Measurements from ENCODE around the gene PSMB5.

Gene PSMB5

DNA sequence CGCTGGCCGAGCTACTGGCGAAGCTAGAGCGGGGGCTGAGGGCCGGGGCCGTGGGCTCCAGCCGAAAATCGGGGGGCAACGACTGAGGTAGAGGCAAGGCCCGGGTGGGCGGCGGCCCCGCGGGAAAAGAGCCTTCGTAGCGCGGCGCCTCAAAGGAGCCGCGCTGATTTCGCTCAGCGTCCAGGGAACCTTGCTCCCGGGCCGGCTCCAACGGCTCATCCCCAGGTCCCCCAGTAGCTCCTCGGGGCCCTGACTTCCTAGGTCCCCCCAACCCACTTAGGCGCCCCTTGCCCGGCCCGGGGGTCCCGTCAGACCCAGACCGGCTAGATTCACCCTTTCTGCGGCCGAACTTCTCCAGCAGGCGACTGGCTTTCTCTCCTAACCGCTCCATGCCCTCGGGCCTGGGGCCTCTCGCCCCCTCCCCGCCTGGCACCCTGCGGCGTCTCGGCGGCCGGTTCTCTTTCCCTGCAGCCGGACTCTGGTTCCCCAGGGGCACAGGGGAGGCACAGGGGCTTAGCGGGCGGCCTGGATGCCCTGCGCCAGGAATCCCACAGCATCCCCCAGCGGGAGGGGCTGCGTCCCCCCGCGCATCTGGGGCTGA lies 52.7 kb downstream of the PSMB5 start:
- CTCF ChIA-PET, result interaction anchor here (0.9 to 7.0 kb wide), 6 partner anchors 9 to 425 kb away, joined by 3 to 159 read pairs (median 6); partner anchors contain the start of gene CDH24
- no peak for TF ChIP-seq FOXK2 (IDR thresholded peaks at IDR 0.05)
- TF ChIP-seq L3MBTL2 (conservative IDR thresholded peaks at IDR 0.05), result no peak
- no peak for TF ChIP-seq CTBP1 (IDR thresholded peaks at IDR 0.05; ENCODE audit: borderline replicate concordance)
- no peak for TF ChIP-seq SUZ12 (IDR thresholded peaks at IDR 0.05)
- no peak for TF ChIP-seq ELF4 (IDR thresholded peaks at IDR 0.05)
- TF ChIP-seq, protein P1, sequence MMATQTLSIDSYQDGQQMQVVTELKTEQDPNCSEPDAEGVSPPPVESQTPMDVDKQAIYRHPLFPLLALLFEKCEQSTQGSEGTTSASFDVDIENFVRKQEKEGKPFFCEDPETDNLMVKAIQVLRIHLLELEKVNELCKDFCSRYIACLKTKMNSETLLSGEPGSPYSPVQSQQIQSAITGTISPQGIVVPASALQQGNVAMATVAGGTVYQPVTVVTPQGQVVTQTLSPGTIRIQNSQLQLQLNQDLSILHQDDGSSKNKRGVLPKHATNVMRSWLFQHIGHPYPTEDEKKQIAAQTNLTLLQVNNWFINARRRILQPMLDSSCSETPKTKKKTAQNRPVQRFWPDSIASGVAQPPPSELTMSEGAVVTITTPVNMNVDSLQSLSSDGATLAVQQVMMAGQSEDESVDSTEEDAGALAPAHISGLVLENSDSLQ (IDR thresholded peaks at IDR 0.05), result no peak
- no peak for TF ChIP-seq FOXM1 (IDR thresholded peaks at IDR 0.05; ENCODE audit: borderline replicate concordance)
- no peak for TF ChIP-seq SP1 (IDR thresholded peaks at IDR 0.05)
- TF ChIP-seq ZNF384 (IDR thresholded peaks at IDR 0.05), result no peak
- TF ChIP-seq ARNT (IDR thresholded peaks at IDR 0.05), result no peak
- no peak for TF ChIP-seq FOXA1 (IDR thresholded peaks at IDR 0.05)
- no peak for TF ChIP-seq NFRKB (IDR thresholded peaks at IDR 0.05)
- no peak for DNase-seq (ENCODE audit: extremely low spot score)
- POLR2A ChIA-PET, result interaction anchor here (0.6 to 6.1 kb wide), 18 partner anchors 8 to 425 kb away, joined by 3 to 56 read pairs (median 4); partner anchors contain the start of genes ACIN1, C14orf119, HAUS4 and PRMT5

DNA sequence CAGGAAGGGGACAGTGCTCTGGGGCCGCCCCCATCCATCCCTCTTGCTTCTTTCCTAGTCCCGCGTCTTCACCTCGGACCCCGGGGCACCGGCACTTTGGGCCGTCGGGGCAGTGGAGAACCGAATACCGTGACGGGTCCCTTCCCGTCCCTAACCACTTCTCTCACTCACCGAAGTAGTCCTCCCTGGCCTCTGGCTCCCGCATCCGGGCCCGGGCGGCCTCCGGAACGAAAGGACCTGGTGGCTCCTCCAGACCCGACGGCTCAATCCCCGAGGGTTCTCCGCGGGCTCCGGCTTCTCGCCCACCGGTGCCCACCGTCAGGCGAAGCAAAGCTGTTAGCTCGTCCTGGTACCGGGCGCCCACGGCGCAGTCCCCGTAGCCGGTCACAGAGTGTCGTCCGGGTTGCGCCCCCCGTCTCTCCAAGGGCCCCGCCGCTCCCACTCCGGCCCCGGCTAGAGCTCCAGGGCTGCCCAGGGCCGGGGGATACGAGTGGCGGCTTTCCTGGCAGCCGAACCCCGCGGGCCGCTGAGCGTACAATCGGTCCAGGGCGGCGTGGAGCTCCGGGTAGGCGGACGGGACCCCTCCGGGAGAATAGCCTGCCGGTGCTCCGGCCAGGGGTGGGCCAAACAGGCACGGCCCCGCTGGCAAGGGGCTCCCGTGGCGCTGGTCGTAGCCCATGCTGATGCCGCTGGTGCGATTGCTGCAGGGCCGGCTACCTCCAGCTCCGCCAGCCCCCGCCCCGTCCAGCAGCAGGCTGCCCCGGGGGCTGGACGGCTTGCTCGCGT lies 53.4 kb downstream of the PSMB5 start:
- CTCF ChIA-PET, result interaction anchor here (1.0 to 7.0 kb wide), 5 partner anchors 9 to 425 kb away, joined by 3 to 159 read pairs (median 7); partner anchors contain the start of gene CDH24
- TF ChIP-seq L3MBTL2 (conservative IDR thresholded peaks at IDR 0.05) (no peak), HDGF (IDR thresholded peaks at IDR 0.05; ENCODE audit: borderline replicate concordance) (no peak), FOXM1 (IDR thresholded peaks at IDR 0.05; ENCODE audit: borderline replicate concordance) (no peak)

DNA sequence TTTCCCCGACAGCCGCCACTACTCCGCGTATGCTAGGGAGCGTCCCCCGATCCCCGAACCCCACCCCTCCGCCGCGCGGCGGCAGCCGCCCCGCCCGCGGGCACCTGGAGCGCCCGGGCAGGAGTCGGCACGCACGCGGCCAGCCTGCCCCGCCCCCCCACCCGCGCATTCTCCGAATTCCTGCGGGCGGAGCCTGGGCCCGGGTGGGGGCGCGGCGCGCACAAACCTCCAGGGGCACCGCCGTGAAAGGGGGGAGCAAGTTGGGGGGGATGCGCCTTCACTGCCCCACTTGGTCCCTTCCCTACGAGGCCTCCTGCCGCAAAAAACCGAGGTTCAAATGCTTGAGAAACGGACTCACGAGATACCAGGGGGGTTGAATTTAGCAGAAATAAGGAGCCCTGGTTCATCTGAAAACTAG lies 54.0 kb downstream of the PSMB5 start:
- ChIA-PET CTCF (interaction anchor here (1.4 kb wide), 1 partner anchor 50 kb away, joined by 3 read pairs; no protein-coding TSS in a partner anchor), POLR2A (interaction anchor here (1.0 to 4.2 kb wide), 6 partner anchors 15 to 115 kb away, joined by 4 to 29 read pairs (median 18); partner anchors contain the start of genes HAUS4 and PRMT5)
- peak; percentile 36 for DNase-seq (ENCODE audit: extremely low spot score)
- TF ChIP-seq TARDBP (IDR thresholded peaks at IDR 0.05), result no peak
- no peak for TF ChIP-seq FOXA1 (IDR thresholded peaks at IDR 0.05)
- TF ChIP-seq HDGF (IDR thresholded peaks at IDR 0.05; ENCODE audit: borderline replicate concordance), result no peak
- TF ChIP-seq LEF1 (IDR thresholded peaks at IDR 0.05; ENCODE audit: borderline replicate concordance), result no peak
- no peak for TF ChIP-seq CTBP1 (IDR thresholded peaks at IDR 0.05; ENCODE audit: borderline replicate concordance)
- no peak for TF ChIP-seq ELF4 (IDR thresholded peaks at IDR 0.05)
- TF ChIP-seq, protein P1 (IDR thresholded peaks at IDR 0.05), result no peak
- TF ChIP-seq SUZ12 (IDR thresholded peaks at IDR 0.05), result no peak
- no peak for TF ChIP-seq NFRKB (IDR thresholded peaks at IDR 0.05)
- no peak for TF ChIP-seq ZNF384 (IDR thresholded peaks at IDR 0.05)

More for the DNA sequence above, 53.4 kb downstream of the PSMB5 start:
- POLR2A ChIA-PET, result interaction anchor here (0.6 to 6.1 kb wide), 14 partner anchors 7 to 425 kb away, joined by 3 to 56 read pairs (median 8); partner anchors contain the start of genes ACIN1, C14orf119, HAUS4 and PRMT5
- DNase-seq (ENCODE audit: extremely low spot score), result no peak

DNA sequence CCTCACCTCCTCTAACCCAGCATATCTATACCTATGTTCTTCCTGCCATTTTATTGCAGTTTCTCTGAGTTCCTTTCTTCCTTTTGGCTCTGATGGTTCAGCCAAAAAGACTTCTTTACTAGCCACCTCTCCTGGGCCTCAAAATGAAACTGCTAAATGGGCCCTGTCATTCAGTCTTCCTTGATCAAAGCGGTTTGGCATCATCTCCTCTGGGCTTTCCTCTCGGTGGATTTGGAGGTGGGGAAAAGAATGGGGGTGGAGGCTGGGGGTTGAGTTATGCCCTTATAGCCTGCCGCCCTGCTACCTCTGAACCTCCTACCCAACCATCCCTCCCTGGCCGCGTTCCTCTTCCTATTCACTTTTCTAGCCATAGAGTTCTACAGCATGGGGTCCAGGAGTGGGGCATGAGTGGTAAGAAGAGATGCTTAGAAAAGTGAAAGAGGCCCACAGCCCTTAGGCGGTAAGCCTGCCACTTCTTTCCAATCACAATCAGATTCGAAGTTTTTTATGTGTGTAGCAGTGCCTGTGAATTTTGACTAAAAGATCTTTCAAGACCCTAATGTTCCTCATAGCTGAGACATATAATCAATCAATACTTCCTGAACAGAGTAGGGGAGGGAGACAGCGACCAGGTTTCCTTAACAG lies 54.8 kb downstream of the PSMB5 start:
- ChIA-PET CTCF (interaction anchor here (2.2 kb wide), 1 partner anchor 15 kb away, joined by 4 read pairs; no protein-coding TSS in a partner anchor), POLR2A (interaction anchor here (4.2 kb wide), 1 partner anchor 24 kb away, joined by 27 read pairs; the partner anchor contains the start of gene HAUS4)
- DNase-seq (ENCODE audit: extremely low spot score), result no peak
- TF ChIP-seq FOXK2 (IDR thresholded peaks at IDR 0.05), result no peak
- TF ChIP-seq HDGF (IDR thresholded peaks at IDR 0.05; ENCODE audit: borderline replicate concordance), result no peak
- no peak for TF ChIP-seq ZNF384 (IDR thresholded peaks at IDR 0.05)
- TF ChIP-seq ELF4 (IDR thresholded peaks at IDR 0.05), result no peak
- TF ChIP-seq SP1 (IDR thresholded peaks at IDR 0.05), result no peak
- TF ChIP-seq NFRKB (IDR thresholded peaks at IDR 0.05), result no peak
- TF ChIP-seq L3MBTL2 (conservative IDR thresholded peaks at IDR 0.05), result no peak
- TF ChIP-seq FOXA1 (IDR thresholded peaks at IDR 0.05), result no peak
- TF ChIP-seq BHLHE40 (IDR thresholded peaks at IDR 0.05; ENCODE audit: borderline replicate concordance), result no peak
- TF ChIP-seq FOXM1 (IDR thresholded peaks at IDR 0.05; ENCODE audit: borderline replicate concordance), result no peak
- no peak for TF ChIP-seq LEF1 (IDR thresholded peaks at IDR 0.05; ENCODE audit: borderline replicate concordance)
- no peak for TF ChIP-seq ARNT (IDR thresholded peaks at IDR 0.05)
- TF ChIP-seq, protein P1 (IDR thresholded peaks at IDR 0.05), result no peak
- TF ChIP-seq CTBP1 (IDR thresholded peaks at IDR 0.05; ENCODE audit: borderline replicate concordance), result no peak
- TF ChIP-seq TARDBP (IDR thresholded peaks at IDR 0.05), result no peak

DNA sequence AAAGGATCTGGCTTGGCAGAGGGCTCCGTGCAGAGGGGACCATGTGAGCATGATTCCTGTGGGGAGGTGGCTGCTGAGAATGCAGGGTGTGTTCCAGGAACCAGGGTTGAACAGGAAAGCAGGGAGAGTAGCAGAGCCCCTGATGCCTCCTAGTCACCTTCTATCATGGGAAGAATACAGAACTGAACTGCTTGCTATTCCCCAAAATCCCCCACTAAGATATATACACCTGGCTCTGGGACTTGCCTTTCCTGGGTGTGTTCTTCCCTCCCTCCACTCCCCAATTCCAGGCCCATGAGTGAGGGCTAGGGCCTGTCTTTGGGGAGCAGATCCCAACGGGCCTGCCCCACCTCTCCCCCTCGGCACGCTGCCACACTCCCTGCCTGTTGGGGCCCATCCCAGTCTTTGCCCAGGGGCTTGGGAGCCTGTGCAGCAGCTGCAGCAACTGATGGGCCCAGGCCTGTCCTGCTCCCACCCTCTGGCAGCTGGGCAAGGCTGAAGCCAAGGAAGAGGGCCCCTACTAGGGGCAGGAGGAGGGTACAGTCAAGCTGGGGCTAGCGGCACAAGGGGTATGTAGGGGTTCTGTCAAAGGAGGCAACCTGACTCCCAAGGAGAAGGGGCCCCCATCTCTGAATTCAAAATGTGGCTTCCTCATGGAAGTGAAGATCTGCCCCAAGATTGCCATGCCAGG lies 55.6 kb downstream of the PSMB5 start:
- CTCF ChIA-PET, result interaction anchor here (2.2 to 3.3 kb wide), 2 partner anchors 7 to 16 kb away, joined by 4 to 29 read pairs; no protein-coding TSS in a partner anchor
- POLR2A ChIA-PET, result interaction anchor here (1.2 to 4.2 kb wide), 5 partner anchors 11 to 342 kb away, joined by 3 to 27 read pairs (median 15); partner anchors contain the start of gene HAUS4
- TF ChIP-seq TARDBP (IDR thresholded peaks at IDR 0.05) (no peak), ARNT (IDR thresholded peaks at IDR 0.05) (no peak), LEF1 (IDR thresholded peaks at IDR 0.05; ENCODE audit: borderline replicate concordance) (no peak), FOXK2 (IDR thresholded peaks at IDR 0.05) (no peak), ELF4 (IDR thresholded peaks at IDR 0.05) (no peak), FOXM1 (IDR thresholded peaks at IDR 0.05; ENCODE audit: borderline replicate concordance) (no peak), FOXA1 (IDR thresholded peaks at IDR 0.05) (no peak), HDGF (IDR thresholded peaks at IDR 0.05; ENCODE audit: borderline replicate concordance) (no peak), L3MBTL2 (conservative IDR thresholded peaks at IDR 0.05) (no peak), ZNF384 (IDR thresholded peaks at IDR 0.05) (no peak), NFRKB (IDR thresholded peaks at IDR 0.05) (no peak), CTBP1 (IDR thresholded peaks at IDR 0.05; ENCODE audit: borderline replicate concordance) (no peak), SP1 (IDR thresholded peaks at IDR 0.05) (no peak), BHLHE40 (IDR thresholded peaks at IDR 0.05; ENCODE audit: borderline replicate concordance) (no peak), SUZ12 (IDR thresholded peaks at IDR 0.05) (no peak)
- TF ChIP-seq, protein P1 (IDR thresholded peaks at IDR 0.05), result no peak
- DNase-seq (ENCODE audit: extremely low spot score), result no peak
